GM21381 (cell line): Measurements from ENCODE around the gene HCN2.

Source experiments
- ATAC-seq: cut with Tn5 transposase; IDR thresholded peaks from one replicate; pipeline ENCODE4 v1.9.1; 2021; ENCODE audit warnings: mild to moderate bottlenecking, moderate library complexity; ENCODE audit not compliant: unreplicated experiment

Gene HCN2

GRCh38 chr19:570937-571565, 18.6 kb upstream of the HCN2 start:
- ATAC-seq, result no peak

- no peak for ATAC-seq
Observed at GRCh38 chr19:571566-571974, 18.1 kb upstream of the HCN2 start.

GRCh38 chr19:572140-572742, 17.4 kb upstream of the HCN2 start, which contains the start of gene BSG:
Gene BSG, plus strand, starts transcription at chr19:572596. Its CDS starts 39 bp downstream, at chr19:572635.
- ATAC-seq, result peak; percentile 66

GRCh38 chr19:572743-573518, 16.8 kb upstream of the HCN2 start:
- peak; percentile 31 for ATAC-seq

GRCh38 chr19:573519-573825, 16.2 kb upstream of the HCN2 start:
- ATAC-seq, result no peak

- no peak for ATAC-seq
Observed at GRCh38 chr19:574658-575526, 14.8 kb upstream of the HCN2 start.

GRCh38 chr19:575527-576506, 13.9 kb upstream of the HCN2 start:
- ATAC-seq, result no peak

- ATAC-seq, result no peak
Observed at GRCh38 chr19:576768-577438, 12.8 kb upstream of the HCN2 start.

- no peak for ATAC-seq
Observed at GRCh38 chr19:577439-578392, 12.0 kb upstream of the HCN2 start.

GRCh38 chr19:579111-579841, 10.4 kb upstream of the HCN2 start:
- ATAC-seq, result no peak

GRCh38 chr19:579842-580155, 9.9 kb upstream of the HCN2 start:
- ATAC-seq, result no peak

GRCh38 chr19:580274-580835, 9.3 kb upstream of the HCN2 start:
- ATAC-seq, result no peak

- ATAC-seq, result no peak
Observed at GRCh38 chr19:581399-582111, 8.1 kb upstream of the HCN2 start.

GRCh38 chr19:582497-583197, 7.0 kb upstream of the HCN2 start:
- no peak for ATAC-seq

GRCh38 chr19:583198-583967, 6.3 kb upstream of the HCN2 start:
- no peak for ATAC-seq

GRCh38 chr19:583968-584239, 5.8 kb upstream of the HCN2 start:
- ATAC-seq, result no peak
